GM12872 (cell line): Measurements from ENCODE around the gene PODXL.
A peak's percentile ranks its signal among the peaks of the same experiment; 100 is the strongest.

Experiments used
- CTCF ChIP-seq: IDR thresholded peaks from 3 replicates; pipeline ENCODE4 v1.5.1; 2011; ENCODE audit warnings: low read depth, mild to moderate bottlenecking, low read length, moderate library complexity; ENCODE audit not compliant: insufficient read depth

PODXL gene

GRCh38 chr7:131518626-131519025, 37.8 kb downstream of the PODXL start:
- no peak for TF ChIP-seq CTCF

DNA sequence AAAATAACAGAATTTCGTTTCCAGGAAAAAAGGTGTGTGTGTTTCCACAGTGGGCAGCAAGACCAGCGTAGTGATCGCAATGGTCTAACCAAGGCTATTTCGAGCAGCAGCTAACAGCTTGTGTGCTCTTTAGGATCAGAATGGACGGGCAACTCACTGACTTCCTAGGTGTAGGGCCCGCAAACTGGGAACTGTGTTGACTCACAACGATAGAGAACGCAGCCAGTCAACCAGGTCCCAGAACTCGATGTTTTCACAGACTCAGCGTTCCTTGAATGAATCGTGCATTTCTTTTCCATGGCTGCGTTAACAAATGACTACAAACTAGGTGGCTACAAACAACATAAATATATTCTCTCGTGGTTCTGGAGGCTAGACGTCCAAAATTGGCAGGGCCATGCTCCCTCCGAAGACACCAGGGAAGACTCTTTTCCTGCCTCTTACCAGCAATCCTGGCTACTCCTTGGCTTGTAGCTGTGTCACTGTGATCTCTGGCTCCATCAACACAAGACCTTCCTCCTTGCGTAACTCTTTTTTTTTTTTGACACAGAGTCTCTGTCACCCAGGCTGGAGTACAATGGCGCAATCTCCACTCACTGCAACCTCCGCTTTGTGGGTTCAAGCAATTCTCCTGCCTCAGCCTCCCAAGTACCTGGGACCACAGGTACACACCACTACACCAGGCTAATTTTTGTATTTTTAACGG, 39.1 kb downstream of the PODXL start:
- no peak for TF ChIP-seq CTCF

DNA sequence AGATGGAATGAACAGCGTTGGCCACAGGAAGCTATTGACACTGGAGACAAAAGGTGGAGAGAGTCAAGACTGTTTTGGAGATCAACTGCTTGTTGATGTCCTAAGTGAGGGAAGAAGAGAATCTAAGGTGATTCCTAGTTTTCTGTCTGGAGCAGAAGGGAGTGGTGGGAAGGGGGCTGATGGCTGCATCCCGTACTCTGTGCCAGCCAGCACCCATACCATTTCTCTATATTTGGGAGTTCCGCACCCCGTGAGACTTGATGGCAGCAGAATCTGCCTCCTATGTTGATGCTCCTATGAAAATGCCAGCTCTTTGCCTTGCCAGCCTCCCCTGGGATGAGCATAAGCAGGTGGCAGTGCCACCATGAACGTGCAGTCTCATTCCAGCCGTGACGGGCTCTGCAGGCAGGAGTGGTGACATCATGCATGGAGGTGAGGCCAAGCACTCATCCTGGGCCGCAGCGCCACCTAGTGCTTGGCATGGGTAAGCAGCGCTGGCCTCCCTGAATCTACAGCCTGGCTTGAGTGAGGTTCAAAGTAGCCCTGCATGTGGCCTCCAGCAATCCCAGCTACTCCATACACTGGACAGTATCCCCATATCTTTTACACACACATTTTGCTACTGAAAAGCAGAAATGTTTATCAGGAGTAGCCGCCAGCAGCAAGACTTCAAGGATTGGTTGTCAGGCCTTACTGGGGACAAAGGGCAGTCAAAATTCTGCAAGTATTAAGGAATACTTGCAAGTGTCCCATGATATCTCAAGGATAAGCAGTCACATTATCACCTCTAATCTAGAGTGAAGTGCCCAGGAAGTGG, 43.0 kb downstream of the PODXL start:
- peak; percentile 99 for TF ChIP-seq CTCF

DNA sequence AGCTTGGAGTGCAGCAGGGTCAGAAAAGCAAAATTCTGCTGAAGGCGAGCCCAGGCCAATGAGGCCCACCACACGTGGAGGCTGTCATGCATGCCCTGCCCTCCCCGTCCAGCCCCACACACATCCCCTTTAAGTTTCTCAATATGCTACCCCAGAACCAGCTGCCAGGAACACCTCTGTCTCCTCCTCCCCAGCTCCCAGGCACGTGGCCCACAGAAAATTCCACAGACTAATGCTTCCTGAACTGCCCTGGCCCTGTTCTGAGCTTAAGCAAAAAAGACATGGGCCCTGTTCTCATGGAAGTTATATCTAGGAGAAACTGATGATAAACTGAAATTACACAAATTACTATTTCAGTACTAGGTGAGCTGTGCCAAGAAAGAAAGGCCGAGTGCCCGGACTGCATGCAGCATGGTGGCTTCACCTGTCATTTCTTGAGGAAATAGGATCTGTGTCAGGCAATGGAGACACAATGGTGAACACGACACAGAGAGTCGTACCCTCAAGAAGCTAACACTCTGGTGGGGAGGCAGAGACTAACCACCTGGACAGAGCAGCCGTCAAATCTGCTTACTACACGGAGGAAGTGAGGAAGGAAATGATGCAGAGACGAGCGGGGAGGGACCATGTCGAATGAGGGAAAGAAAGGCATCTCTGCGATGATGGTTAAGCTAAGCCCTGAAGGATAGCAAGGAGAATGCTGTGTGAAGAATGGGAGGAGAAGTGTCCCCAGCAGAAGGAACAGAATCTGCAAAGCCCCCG, 44.5 kb downstream of the PODXL start:
- no peak for TF ChIP-seq CTCF

GRCh38 chr7:131511071-131511470, 45.4 kb downstream of the PODXL start:
- no peak for TF ChIP-seq CTCF

GRCh38 chr7:131509781-131510180, 46.6 kb downstream of the PODXL start:
- TF ChIP-seq CTCF: no peak
